Measurements from ENCODE around the gene SERGEF. TPM values are rescaled to one million over a fixed set of nuclear protein-coding genes. Genes with fewer than 3 reads are reported as not detected.

Gene SERGEF
- total RNA-seq, 1 experiment from 2014 or later, result 31.4 TPM

DNA sequence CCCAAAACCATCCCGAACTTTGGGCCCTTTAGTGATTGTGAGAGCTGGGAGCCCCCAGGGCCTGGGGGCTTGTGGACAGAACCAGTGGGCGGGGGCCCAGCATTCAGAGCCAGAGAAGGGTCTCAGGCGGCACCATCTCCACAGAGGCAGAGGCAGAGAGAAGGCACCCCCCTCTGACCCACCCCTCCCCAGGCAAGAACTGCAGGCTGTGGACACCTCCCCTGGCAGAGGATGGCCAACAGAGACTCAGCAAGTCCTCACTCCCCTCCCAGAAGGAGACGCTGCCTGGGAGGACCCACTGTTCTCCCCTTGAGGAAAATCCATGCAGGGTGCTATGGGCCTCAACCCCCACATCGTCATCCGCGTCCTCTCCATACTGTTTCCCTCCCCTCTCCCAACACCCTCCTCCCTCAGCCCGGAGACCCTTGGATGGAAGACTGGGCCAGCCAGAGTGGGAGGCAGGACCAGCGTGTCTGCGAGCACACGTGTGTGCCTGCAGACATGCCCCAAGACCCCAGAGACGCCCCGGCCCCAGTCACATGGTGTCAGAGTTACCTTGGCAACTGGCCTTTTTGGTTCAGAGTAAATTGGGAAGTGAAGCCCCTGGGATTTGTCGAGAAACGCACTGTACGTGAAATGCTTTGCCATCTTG is 235.6 kb downstream of the SERGEF start:
- H3K9me3 ChIP-seq (ENCODE audit: control insufficient read depth, low read depth, low read length), result no peaks in the 10 kb centered on the region
- no peaks in the 10 kb centered on the region for H3K9me3 Mint-ChIP-seq
- H2BK15ac ChIP-seq (ENCODE audit: low read depth, low read length), result no peak overlapping the region
- no peak for TF ChIP-seq CTCF (conservative IDR thresholded peaks at IDR 0.05)
- H3K23ac ChIP-seq (ENCODE audit: insufficient read length, low read depth, low read length), result no peak overlapping the region
- no peak overlapping the region for H2AFZ ChIP-seq (ENCODE audit: low read length)
- H3K14ac ChIP-seq (ENCODE audit: insufficient read depth, low read length), result no peak overlapping the region
- no peaks in the 10 kb centered on the region for H3K79me1 ChIP-seq (ENCODE audit: insufficient read depth, low read depth, low read length, poor library complexity, severe bottlenecking)
- no peak overlapping the region for H3K4ac ChIP-seq (ENCODE audit: low read depth, low read length)
- H4K91ac ChIP-seq (ENCODE audit: insufficient read length, low read depth, low read length), result no peak overlapping the region
- H3K23me2 ChIP-seq (ENCODE audit: insufficient read length, low read depth, low read length, poor library complexity, severe bottlenecking), result no peaks in the 10 kb centered on the region
- no peaks in the 10 kb centered on the region for H3K4me1 ChIP-seq (ENCODE audit: insufficient read depth, low read length)
- H3K4me3 Mint-ChIP-seq, result no peak overlapping the region
- H3T11ph ChIP-seq (ENCODE audit: low read length), result no peak overlapping the region
- H3K27me3 Mint-ChIP-seq (ENCODE audit: low read depth), result peaks cover 3% of the 10 kb centered on the region
- H3K27ac ChIP-seq (ENCODE audit: insufficient read length, low read depth, low read length), result no peak overlapping the region
- no peak overlapping the region; a peak in 1 of 7 replicates for H3K27ac Mint-ChIP-seq
- no peaks in the 10 kb centered on the region for H3K36me3 Mint-ChIP-seq (ENCODE audit: insufficient read depth in 1 of 3, low read depth in 3 of 3)
- H2BK20ac ChIP-seq (ENCODE audit: low read depth, low read length, poor library complexity, severe bottlenecking), result no peak overlapping the region
- no peak overlapping the region for H4K8ac ChIP-seq (replicated peaks; ENCODE audit: insufficient read length, low read depth, low read length)
- H3K9ac ChIP-seq (ENCODE audit: extremely low read depth, insufficient read length, low read length), result no peak overlapping the region
- H4K20me1 ChIP-seq (ENCODE audit: control insufficient read depth, insufficient read depth, insufficient read length), result no peaks in the 10 kb centered on the region
- H3K4me1 Mint-ChIP-seq, result no peaks in the 10 kb centered on the region; a peak in 1 of 4 replicates
- no peak overlapping the region for H2AK5ac ChIP-seq (ENCODE audit: insufficient read length, low read length)
- no peak overlapping the region for H3K18ac ChIP-seq (ENCODE audit: insufficient read length, low read depth, low read length)
- DNase-seq, result no peak
- no CpG with 5 or more reads among the region's 16 CpGs for WGBS (ENCODE audit: extremely low coverage, insufficient read length, low lambda C conversion rate)
- H4K5ac ChIP-seq (ENCODE audit: insufficient read length, low read depth, low read length), result no peak overlapping the region
- no peak overlapping the region for H2BK120ac ChIP-seq (ENCODE audit: low read depth, low read length, poor library complexity, severe bottlenecking)
- no peaks in the 10 kb centered on the region for H3K79me2 ChIP-seq (ENCODE audit: insufficient read depth, low read length)
- H3K27me3 ChIP-seq (ENCODE audit: insufficient read depth, low read length), result no peaks in the 10 kb centered on the region
- no peak overlapping the region for H2BK12ac ChIP-seq (ENCODE audit: insufficient read length, low read depth, low read length)
- no peak overlapping the region for H3K4me2 ChIP-seq (ENCODE audit: insufficient read depth, insufficient read length, low read length)
- no peak overlapping the region for H3K56ac ChIP-seq (ENCODE audit: insufficient read length, low read depth, low read length)
- no peak overlapping the region for H2BK5ac ChIP-seq (ENCODE audit: insufficient read length, low read length)
